ENCODE results near the gene APLP1. TPM values are rescaled to one million over a fixed set of nuclear protein-coding genes. Genes with fewer than 3 reads are reported as not detected.

Gene APLP1
- total and polyA plus RNA-seq, 2 of the 4 experiments (the other 2 are of a cell fraction): 4.7 to 41.0 TPM

DNA sequence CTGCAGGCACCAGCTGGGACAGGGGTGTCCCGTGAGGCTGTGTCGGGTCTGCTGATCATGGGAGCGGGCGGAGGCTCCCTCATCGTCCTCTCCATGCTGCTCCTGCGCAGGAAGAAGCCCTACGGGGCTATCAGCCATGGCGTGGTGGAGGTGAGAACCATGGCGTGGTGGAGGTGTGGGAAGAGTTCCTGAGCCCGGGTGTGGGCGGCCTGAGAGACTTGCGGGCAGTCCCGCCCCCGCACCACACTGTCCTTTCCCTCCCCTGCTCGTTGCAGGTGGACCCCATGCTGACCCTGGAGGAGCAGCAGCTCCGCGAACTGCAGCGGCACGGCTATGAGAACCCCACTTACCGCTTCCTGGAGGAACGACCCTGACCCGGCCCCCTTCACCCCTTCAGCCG, 10.7 kb downstream of the APLP1 start:
- Histone ChIP-seq H4K5ac (ENCODE audit: low read depth, low read length) (no peak overlapping the region), H2BK5ac (ENCODE audit: low read depth, low read length, poor library complexity, severe bottlenecking) (no peak overlapping the region), H3K56ac (ENCODE audit: extremely low read depth, insufficient read depth, low read length) (no peak overlapping the region), H3K79me1 (ENCODE audit: low read depth in 1 of 2, low read length in 2 of 2) (no peaks in the 10 kb centered on the region), H3K9me1 (ENCODE audit: insufficient read depth, low read length) (no peaks in the 10 kb centered on the region), H2AK9ac (replicated peaks; ENCODE audit: low read depth, low read length, poor library complexity) (no peak overlapping the region), H2AK5ac (ENCODE audit: low read depth, low read length) (no peak overlapping the region), H3K27me3 (ENCODE audit: control insufficient read depth, insufficient read depth, low read length) (no peaks in the 10 kb centered on the region), H3K4me1 (ENCODE audit: control insufficient read depth, insufficient read depth, low read length) (no peaks in the 10 kb centered on the region), H2BK15ac (ENCODE audit: low read depth, low read length) (no peak overlapping the region), H3K9me3 (ENCODE audit: control insufficient read depth, insufficient read depth, low read length) (no peaks in the 10 kb centered on the region), H3K14ac (replicated peaks; ENCODE audit: low read depth, low read length) (no peak overlapping the region), H4K8ac (ENCODE audit: low read depth in 2 of 2, low read length in 2 of 2) (no peak overlapping the region), H4K91ac (ENCODE audit: insufficient read depth, low read depth, low read length) (no peak overlapping the region), H3K27ac (ENCODE audit: insufficient read depth, low read length) (no peak overlapping the region), H3K23ac (ENCODE audit: low read depth, low read length) (no peak overlapping the region), H3K9ac (ENCODE audit: low read depth, low read length) (no peak overlapping the region), H3K18ac (ENCODE audit: low read depth, low read length) (no peak overlapping the region), H3K4me3 (ENCODE audit: insufficient read depth, low read depth, low read length) (no peak overlapping the region), H2BK20ac (ENCODE audit: low read depth, low read length) (no peak overlapping the region), H3K36me3 (ENCODE audit: control insufficient read depth, insufficient read depth, low read length) (no peaks in the 10 kb centered on the region), H2BK120ac (ENCODE audit: low read depth, low read length) (no peak overlapping the region), H3K4me2 (ENCODE audit: low read depth, low read length) (no peak overlapping the region), H4K20me1 (ENCODE audit: insufficient read depth, low read length) (peaks cover 5% of the 10 kb centered on the region), H3K4ac (ENCODE audit: low read depth, low read length) (no peak overlapping the region), H2AFZ (replicated peaks; ENCODE audit: low read length, poor library complexity) (no peak overlapping the region)
- ATAC-seq (ENCODE audit: low read depth) (no peak), DNase-seq (no peak)
- CTCF ChIA-PET: no interaction called here
- intact Hi-C loops (cut with micrococcal nuclease): no loop called here
- TF ChIP-seq FOS (IDR thresholded peaks at IDR 0.05; ENCODE audit: low read depth, low read length) (no peak), CTCF (conservative IDR thresholded peaks at IDR 0.05; ENCODE audit: low read depth, low read length) (no peak), MAZ (IDR thresholded peaks at IDR 0.05; ENCODE audit: borderline replicate concordance, low read depth, low read length) (no peak), SMC3 (IDR thresholded peaks at IDR 0.05; ENCODE audit: low read depth, low read length) (no peak), MAFK (IDR thresholded peaks at IDR 0.05; ENCODE audit: low read depth, low read length) (no peak), RAD21 (IDR thresholded peaks at IDR 0.05; ENCODE audit: low read length) (no peak)
- POLR2A ChIA-PET (ENCODE audit: unreplicated experiment): interaction anchor here (0.6 kb wide), 1 partner anchor 117 kb away, joined by 18 read pairs; no protein-coding TSS in a partner anchor
- BruUV-seq (replicated peaks): no TSS peak
- in situ Hi-C loops (cut with MboI; ENCODE audit: low sequenced_read_pairs): no loop called here
- WGBS, 2 experiments (ENCODE audit: extremely low coverage in 2 of 2, insufficient read length in 1 of 2): 44% methylated on average over 6 of the region's 23 CpGs; no CpG with 5 or more reads in 1 of the 2 experiments
- dilution Hi-C loops (cut with HindIII; ENCODE audit: low sequenced_read_pairs, unreplicated experiment): no loop called here

All from IMR-90 (cell line).